D341Med (cell line): ENCODE results near the gene LMOD3.

Experiments
- DNase-seq: peaks from one replicate; pipeline ENCODE4 v3.0.0; 2012; ENCODE audit warnings: low spot score

Gene LMOD3

GRCh38 chr3:69122403-69122802 lies at the start of gene LMOD3:
Gene LMOD3 (minus strand): TSS chr3:69122595. CDS start chr3:69122386, 209 bp downstream.
- no peak for DNase-seq

- no peak for DNase-seq
Measured at GRCh38 chr3:69172058-69172457, 49.7 kb upstream of the LMOD3 start.

- DNase-seq: no peak
Measured at GRCh38 chr3:69166446-69166845, 44.1 kb upstream of the LMOD3 start.

GRCh38 chr3:69165744-69166143 lies 43.3 kb upstream of the LMOD3 start:
- no peak for DNase-seq

- no peak for DNase-seq
Measured at GRCh38 chr3:69164296-69164695, 41.9 kb upstream of the LMOD3 start.

- DNase-seq: no peak
Measured at GRCh38 chr3:69162308-69162980, 40.0 kb upstream of the LMOD3 start.

- peak; percentile 67 for DNase-seq
Measured at GRCh38 chr3:69161587-69162307, 39.4 kb upstream of the LMOD3 start.

- no peak for DNase-seq
Measured at GRCh38 chr3:69160525-69160924, 38.1 kb upstream of the LMOD3 start.

- DNase-seq: no peak
Measured at GRCh38 chr3:69160107-69160506, 37.7 kb upstream of the LMOD3 start.

- DNase-seq: no peak
Measured at GRCh38 chr3:69149586-69149985, 27.2 kb upstream of the LMOD3 start.

GRCh38 chr3:69145688-69146087 lies 23.3 kb upstream of the LMOD3 start:
- DNase-seq: no peak

- DNase-seq: no peak
Measured at GRCh38 chr3:69144631-69145245, 22.3 kb upstream of the LMOD3 start.

- no peak for DNase-seq
Measured at GRCh38 chr3:69143612-69144011, 21.2 kb upstream of the LMOD3 start.

- no peak for DNase-seq
Measured at GRCh38 chr3:69142797-69143454, 20.5 kb upstream of the LMOD3 start.

GRCh38 chr3:69142090-69142489 lies 19.7 kb upstream of the LMOD3 start:
- DNase-seq: no peak

GRCh38 chr3:69141313-69141712 lies 18.9 kb upstream of the LMOD3 start:
- no peak for DNase-seq

- no peak for DNase-seq
Measured at GRCh38 chr3:69137412-69137811, 15.0 kb upstream of the LMOD3 start.

GRCh38 chr3:69137005-69137404 lies 14.6 kb upstream of the LMOD3 start:
- DNase-seq: no peak

GRCh38 chr3:69130689-69131088 lies 8.3 kb upstream of the LMOD3 start:
- DNase-seq: no peak

- DNase-seq: no peak
Measured at GRCh38 chr3:69129531-69129930, 7.1 kb upstream of the LMOD3 start.

GRCh38 chr3:69128509-69128908 lies 6.1 kb upstream of the LMOD3 start:
- no peak for DNase-seq

GRCh38 chr3:69126999-69127398 lies 4.6 kb upstream of the LMOD3 start:
- no peak for DNase-seq

GRCh38 chr3:69126216-69126615 lies 3.8 kb upstream of the LMOD3 start:
- DNase-seq: no peak
